GM21619 (cell line): ENCODE measurements around the gene PADI2.
A peak's percentile ranks its signal among the peaks of the same experiment; 100 is the strongest.

Experiments used
- ATAC-seq: cut with Tn5 transposase; IDR thresholded peaks from one replicate; pipeline ENCODE4 v1.9.1; 2021; ENCODE audit not compliant: unreplicated experiment

PADI2 gene

DNA sequence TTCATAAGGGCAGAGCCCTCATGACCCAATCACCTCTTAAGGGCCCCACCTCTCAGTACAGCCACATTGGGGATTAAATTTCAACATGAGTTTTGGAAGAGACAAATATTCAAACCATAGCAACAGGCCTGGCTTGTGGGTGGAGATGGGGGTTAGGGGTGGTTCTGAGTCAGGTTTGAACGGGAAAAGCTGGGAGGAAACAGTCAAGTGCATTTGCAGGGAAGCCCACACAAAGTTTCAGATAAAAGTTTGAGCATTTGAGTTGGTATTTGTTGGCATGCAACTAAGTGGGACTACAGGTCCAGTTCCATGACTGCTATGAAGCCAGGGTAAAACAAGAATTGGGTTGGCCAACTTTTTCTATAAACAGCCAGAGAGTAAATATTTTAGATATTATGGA lies 21.0 kb upstream of the PADI2 start:
- ATAC-seq: no peak

DNA sequence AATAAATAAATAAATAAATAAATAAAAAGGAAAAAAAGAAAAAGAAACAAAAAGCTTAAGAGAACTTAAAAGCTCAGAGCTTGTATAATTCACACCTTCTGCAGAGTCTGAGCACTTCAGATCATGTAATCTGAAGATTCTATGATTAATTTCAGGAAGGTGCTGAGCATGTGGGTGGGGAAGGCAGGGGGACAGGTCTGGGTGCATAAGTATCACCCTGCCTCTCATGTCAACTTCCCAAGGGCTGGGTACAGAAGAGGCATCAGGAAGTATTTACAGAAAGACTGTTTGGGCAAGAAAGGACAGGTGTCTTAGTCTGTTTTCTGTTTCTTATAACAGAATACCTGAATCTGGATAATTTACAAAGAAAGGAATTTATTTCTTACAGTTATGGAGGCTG lies 20.4 kb upstream of the PADI2 start:
- no peak for ATAC-seq

- no peak for ATAC-seq
Observed at GRCh38 chr1:17137441-17137840, 18.2 kb upstream of the PADI2 start.

DNA sequence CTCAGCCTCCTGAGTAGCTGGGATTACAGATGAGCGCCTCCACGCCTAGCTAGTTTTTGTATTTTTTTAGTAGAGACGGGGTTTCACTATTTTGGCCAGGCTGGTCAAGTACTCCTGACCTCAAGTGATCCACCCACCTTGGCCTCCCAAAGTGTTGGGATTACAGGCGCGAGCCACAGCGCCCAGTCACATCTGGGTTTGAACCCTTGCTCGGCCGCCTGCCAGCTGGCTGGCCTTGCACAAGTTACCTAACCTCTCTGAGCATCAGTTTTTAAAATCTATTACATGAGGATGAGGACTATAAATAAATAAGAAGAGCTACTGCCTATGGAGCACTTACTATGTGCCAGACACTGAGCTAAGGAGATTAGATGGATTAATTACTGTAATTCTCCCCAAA lies 17.7 kb upstream of the PADI2 start:
- ATAC-seq: no peak

- ATAC-seq: no peak
Observed at GRCh38 chr1:17136145-17136544, 16.9 kb upstream of the PADI2 start.

GRCh38 chr1:17135530-17135929 lies 16.3 kb upstream of the PADI2 start:
- no peak for ATAC-seq

DNA sequence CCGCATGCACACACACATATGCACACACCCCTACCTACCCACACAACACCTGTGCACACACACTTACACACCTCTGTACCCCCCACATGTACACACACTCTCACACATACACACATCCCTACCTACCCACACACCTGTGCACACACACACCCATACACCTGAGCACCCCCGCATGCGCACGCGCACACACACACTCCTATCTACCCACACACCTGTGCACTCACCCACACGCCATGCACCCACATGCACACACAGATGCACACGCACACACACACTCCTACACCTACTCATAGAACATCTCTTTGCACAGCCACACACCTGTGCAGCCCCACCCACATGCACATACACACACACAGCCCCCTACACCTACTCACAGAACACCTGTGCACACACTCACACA lies 15.5 kb upstream of the PADI2 start:
- no peak for ATAC-seq

DNA sequence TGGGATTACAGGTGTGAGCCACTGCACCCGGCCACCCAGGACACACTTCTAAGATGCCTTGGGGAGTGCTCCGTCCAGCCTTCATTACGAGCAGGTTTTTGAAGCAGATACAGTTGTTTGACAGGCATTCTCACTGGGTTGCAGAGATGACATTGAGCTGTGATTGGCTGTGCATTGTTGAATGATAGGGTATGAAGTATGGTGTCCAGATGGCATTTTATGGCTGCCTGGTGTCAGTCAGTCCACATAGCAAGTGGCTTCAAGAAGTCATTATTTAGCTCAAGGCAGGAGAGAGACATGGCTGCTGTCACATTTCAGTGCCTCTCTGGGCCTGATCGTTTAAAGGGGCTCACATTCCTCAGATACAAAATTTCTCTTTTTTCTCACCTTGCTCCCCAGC lies 14.8 kb upstream of the PADI2 start:
- ATAC-seq: no peak

GRCh38 chr1:17130138-17130635 lies 10.9 kb upstream of the PADI2 start:
- ATAC-seq: no peak

DNA sequence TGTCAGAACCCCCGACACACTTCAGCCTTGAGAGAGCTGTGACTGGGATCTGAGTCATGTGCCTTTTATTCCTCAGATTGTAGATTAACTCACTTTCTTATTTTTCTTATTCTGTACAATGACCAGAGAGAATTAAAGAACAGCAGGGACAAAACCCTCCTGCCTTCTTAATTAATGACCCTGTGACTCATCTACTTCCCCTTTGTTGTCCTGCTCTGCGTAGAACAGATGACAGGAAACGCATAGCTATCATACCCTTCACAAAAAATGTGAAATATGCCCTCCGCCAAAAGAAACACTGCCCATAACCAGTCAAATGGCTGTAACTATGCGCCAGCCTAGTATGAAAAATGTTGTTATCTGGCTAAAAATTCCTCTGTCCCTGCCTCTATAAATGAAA lies 9.1 kb upstream of the PADI2 start:
- no peak for ATAC-seq

DNA sequence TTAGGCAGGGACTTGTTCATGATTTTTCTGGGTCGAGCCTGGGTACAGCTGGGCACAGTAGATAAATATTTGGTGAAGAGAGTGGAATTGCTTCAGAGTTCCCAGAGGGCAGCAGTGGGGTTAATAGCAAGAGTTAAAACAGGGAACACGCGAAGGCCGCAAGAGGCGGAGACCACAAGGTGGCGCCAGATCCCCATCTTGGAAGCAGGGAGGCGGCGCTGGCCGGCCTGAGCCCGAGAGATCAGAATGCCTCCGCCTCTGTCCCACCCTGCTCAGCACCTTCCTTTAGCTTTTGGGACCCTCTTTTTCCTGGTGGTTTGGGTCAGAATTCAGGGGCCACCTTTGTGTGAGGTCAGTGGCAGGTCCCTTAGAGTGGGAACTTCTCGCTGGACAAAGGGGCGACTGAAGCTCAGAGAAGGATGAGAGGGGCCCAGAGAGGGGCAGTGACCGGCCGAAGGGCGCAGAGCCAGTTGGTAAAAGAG lies 6.5 kb upstream of the PADI2 start:
- no peak for ATAC-seq

GRCh38 chr1:17123196-17124045 lies 4.2 kb upstream of the PADI2 start:
- ATAC-seq: no peak

DNA sequence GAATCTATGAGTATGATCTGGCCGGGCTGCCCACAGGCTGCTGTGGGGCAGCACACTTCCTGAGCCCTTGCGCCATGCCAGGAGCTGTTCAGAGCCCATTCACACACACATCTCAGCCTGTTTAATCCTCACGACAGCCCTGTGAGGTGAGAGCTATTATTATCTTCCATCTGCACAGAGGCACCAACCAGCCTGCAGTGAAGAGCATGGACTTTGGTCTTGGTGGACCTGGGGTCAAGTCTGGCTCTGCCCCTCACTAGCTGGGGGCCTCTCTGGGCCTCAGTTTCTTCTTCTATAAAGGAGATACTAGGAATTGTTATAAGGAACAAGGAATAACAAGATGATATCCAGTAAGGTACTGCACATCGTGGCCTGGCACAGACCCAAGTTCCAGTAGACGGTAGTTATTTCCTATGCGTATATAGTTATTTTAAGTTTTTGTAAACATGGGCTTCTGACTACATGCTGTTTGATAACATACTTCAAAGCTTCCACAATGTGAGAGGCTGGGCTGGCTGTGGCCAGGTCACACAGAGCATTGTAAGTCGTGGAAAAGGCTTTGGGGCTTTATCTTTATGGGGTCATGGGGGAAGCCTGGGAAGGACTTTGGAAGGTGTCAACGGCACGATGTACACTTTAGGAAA lies 3.4 kb upstream of the PADI2 start:
- no peak for ATAC-seq

DNA sequence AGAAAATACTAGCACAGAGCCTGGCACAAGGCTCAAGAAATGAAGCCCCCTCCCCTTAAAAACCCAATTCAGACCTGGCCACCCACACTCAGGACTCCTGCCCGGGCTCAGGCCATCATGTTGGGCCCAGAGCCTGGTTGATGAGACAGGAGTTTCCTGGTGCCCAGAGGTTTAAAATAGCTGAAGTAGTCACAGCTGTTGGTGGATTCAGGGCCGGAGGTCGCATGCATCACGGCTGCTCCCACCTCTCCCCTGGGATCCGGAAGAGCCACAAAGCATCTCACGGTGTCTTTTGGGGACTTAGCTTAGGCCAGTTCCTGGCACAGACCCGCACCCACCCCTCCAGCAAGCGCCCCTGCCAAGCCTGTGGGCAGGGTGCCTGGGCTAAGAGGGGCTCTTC lies 2.6 kb upstream of the PADI2 start:
- no peak for ATAC-seq

DNA sequence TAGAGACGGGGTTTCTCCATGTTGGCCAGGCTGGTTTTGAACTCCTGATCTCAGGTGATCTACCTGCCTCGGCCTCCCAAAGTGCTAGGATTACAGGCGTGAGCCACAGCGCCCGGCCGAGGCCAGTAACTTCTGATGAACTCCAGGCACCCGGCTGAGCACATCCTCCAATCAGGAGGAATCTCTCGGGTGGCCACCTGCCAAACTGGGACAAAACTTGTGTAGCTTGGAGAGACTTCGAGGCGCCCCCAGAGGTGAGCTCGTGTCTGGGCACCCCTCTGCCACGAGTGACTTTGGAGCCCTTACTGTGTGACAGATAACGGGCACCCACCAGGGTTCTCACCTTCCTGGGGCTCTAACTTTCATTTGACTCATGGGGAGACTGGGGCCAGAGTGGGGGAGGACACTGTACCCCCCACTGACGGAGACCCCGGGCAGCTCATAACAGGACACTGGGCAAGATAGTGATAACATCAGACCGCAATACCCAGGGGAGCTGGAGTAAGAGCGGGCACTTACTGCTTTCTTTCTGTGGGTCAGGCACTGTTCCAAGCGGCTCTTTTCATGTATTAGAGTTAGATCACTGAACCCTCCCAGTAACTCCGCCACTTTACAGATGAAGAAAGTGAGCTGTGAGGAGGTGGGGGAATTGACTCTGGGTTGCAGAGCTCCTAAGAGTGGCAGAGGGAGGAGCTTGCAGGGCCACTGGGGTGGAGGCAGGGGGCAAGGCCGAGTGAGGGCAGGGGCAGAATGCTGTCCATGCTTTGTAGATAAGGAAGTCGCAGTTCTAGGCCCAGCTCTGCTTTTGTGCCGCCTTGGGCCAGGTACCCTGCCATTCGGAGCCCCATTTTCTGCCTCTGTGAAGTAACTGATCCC lies 1.9 kb upstream of the PADI2 start:
- ATAC-seq: no peak

DNA sequence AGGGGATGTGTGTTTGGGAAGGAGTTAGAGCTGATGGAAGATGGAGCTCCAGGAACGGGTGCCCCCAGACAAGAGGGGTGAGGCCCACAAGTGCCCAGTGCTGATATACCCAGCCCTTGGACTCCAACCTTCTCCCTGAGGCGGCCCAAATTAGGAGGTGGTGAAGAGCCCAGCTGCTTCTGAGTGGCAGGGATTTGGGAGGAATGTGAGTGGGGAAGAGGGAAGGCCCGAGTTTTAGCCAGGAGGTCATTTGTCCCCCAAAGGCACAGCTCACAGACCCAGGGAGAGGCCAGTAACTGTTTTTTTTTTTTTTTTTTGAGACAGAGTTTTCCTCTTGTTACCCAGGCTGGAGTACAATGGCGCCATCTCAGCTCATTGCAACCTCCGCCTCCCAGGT lies 1.2 kb upstream of the PADI2 start:
- ATAC-seq: no peak

GRCh38 chr1:17119773-17120480 lies 676 bp upstream of the PADI2 start:
- peak; percentile 45 for ATAC-seq

DNA sequence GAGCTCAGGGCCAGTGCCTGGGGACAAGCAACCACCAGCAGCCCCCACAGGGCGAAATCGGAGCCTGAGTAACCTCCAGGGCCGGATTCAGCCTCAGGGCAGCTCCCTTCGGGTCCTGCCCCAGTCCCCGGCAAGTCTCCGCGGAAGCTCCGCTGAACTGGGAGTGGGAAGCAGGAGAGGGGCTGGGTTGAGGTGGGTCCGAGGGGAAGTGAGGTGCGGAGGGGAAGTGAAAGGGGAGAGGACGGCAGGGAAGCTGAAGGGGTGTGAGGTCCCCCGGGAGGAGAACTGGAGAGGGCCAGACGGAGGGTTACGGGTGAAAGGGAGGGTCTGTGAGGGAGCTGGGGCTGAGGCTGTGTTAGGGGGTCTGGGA lies 560 bp downstream of the PADI2 start:
- ATAC-seq: no peak

- ATAC-seq: no peak
Observed at GRCh38 chr1:17118268-17118667, 983 bp downstream of the PADI2 start.

GRCh38 chr1:17117451-17118265 lies 1.6 kb downstream of the PADI2 start:
- no peak for ATAC-seq
